Smooth muscle cell (in vitro differentiated cells): ENCODE measurements around the gene TRABD2B. TPM values are rescaled to one million over a fixed set of nuclear protein-coding genes. Genes with fewer than 3 reads are reported as not detected.

Source experiments
- DNase-seq: peaks from one replicate; lab custom pipeline; 2025; ENCODE audit not compliant: unreplicated experiment; lab: John Stamatoyannopoulos, UW
- H2AFZ ChIP-seq: fragments of 200-600 bp; sonication (generic); 2 replicates; pipeline ENCODE4 v1.6.0; 2016; ENCODE audit warnings: antibody characterized with exemption, low read depth, mild to moderate bottlenecking
- H3F3A ChIP-seq: fragments of 200-600 bp; sonication (generic); 2 replicates; pipeline ENCODE4 v1.6.0; 2017; ENCODE audit warnings: antibody characterized with exemption, low read depth
- H3K27ac ChIP-seq: fragments of 200-600 bp; sonication (generic); 2 replicates; pipeline ENCODE4 v1.5.1; 2016; ENCODE audit warnings: low read depth, mild to moderate bottlenecking
- H3K27me3 ChIP-seq: fragments of 200-600 bp; sonication (generic); 2 replicates; pipeline ENCODE4 v1.6.1; 2016; ENCODE audit warnings: low read depth, mild to moderate bottlenecking
- H3K36me3 ChIP-seq: fragments of 200-600 bp; sonication (generic); 2 replicates; pipeline ENCODE4 v1.5.1; 2016; ENCODE audit warnings: low read depth
- H3K4me1 ChIP-seq: fragments of 200-600 bp; sonication (generic); 2 replicates; pipeline ENCODE4 v1.5.1; 2016; ENCODE audit warnings: low read depth
- H3K4me2 ChIP-seq: fragments of 200-600 bp; sonication (generic); 2 replicates; pipeline ENCODE4 v1.6.0; 2016; ENCODE audit warnings: mild to moderate bottlenecking
- H3K4me3 ChIP-seq: fragments of 200-600 bp; sonication (generic); 2 replicates; pipeline ENCODE4 v1.5.1; 2016; ENCODE audit warnings: mild to moderate bottlenecking
- H3K79me2 ChIP-seq: fragments of 200-600 bp; sonication (generic); 2 replicates; pipeline ENCODE4 v1.6.0; 2016; ENCODE audit warnings: low read depth, mild to moderate bottlenecking
- H3K9ac ChIP-seq: fragments of 200-600 bp; sonication (generic); 2 replicates; pipeline ENCODE4 v1.6.0; 2016; ENCODE audit warnings: low read depth
- H3K9me3 ChIP-seq: fragments of 200-600 bp; sonication (generic); replicated peaks from 2 replicates; pipeline ENCODE4 v1.5.1; 2016; ENCODE audit warnings: low read depth
- H4K20me1 ChIP-seq: fragments of 200-600 bp; sonication (generic); 2 replicates; pipeline ENCODE4 v1.6.0; 2016; ENCODE audit warnings: low read depth
- WGBS: methylation state at CpG from one replicate; pipeline ENCODE4 v1.1.7; 2016; ENCODE audit warnings: low lambda C conversion rate; 5-methylcytosine and 5-hydroxymethylcytosine counted together
- polyA plus RNA-seq: library from polyadenylated mRNA; unstranded; fragments of >200 nt; fragmentation: Nextera tagmentation; extraction: Ambion mirVana; gene quantifications from 2 replicates; pipeline ENCODE4 v1.2.1, GENCODE V29; 2016
- total RNA-seq: library from RNA; depleted of rRNA; stranded (reverse); fragments of >200 nt; gene quantifications from 2 replicates; pipeline ENCODE4 v1.2.3, GENCODE V29; 2014
- TF ChIP-seq, protein P1 (sequence below): fragments of 200-600 bp; sonication (generic); IDR thresholded peaks from 2 replicates; pipeline ENCODE4 v1.5.1; 2017; ENCODE audit warnings: borderline replicate concordance, mild to moderate bottlenecking, antibody characterized with exemption; ENCODE audit not compliant: insufficient read depth, poor library complexity, severe bottlenecking

TRABD2B gene
- total and polyA plus RNA-seq, 2 experiments from 2014 or later, result 0.94 to 4.9 TPM

DNA sequence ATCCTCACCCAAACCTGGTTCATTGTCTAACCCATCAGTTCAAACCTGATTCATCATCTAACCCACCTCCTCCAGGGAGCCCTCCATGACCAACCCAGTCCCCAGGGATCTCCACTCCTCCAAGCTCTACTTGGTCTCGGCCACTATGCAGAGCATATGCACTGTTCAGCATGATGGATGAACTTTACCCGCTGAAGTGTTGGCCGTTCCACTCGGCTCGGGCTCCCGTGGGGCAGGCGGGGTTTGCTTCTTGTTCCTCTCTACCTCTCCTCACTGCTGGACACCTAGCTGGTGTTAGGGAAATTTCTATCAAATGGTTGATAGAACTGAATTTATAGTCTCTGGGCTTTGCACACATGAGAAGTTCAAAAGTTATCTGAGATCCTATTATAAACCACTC is 111.0 kb downstream of the TRABD2B start:
- no peak overlapping the region for H2AFZ ChIP-seq

DNA sequence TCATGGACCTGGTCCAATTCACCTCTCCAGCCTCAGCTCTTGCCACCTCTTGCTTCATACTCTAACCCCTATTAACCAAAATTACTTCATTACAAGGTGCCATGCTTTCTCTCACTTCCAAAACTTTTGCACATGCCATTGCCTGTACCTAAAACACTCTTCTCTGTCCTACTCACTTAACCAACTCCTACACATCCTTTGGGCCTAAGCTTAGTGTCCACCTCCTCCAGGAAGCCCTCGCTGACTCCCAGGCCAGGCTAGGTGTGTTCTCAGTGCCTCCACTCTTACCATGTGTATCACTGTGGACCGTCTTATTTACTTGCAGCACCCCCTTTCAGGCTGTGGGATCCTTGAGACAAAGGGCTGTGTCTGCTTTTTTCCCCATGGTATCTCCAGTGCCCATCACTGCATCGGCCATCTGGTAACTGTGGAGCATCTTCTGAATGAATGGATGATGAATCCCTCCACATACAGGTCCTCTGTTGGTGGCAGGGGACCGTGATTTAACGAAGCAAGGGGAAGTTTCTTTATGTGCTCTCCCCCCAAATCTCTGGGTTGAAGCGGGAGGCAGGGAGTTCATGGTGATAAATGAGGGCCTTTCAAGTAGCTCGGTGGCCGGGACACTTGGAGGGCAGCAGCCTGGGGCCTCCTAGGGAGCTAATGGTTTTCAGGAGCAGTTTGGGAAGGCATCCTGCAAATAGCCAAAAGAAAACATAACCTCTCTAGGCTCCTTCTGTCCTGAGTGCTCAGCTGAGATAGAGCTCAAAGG is 111.9 kb downstream of the TRABD2B start:
- no peak for DNase-seq
- H3K79me2 ChIP-seq, result no peaks in the 10 kb centered on the region
- H3K36me3 ChIP-seq, result no peaks in the 10 kb centered on the region
- H3K4me1 ChIP-seq, result no peaks in the 10 kb centered on the region
- H3K4me3 ChIP-seq, result no peak overlapping the region
- H3K9ac ChIP-seq, result no peak overlapping the region
- H3K4me2 ChIP-seq, result no peak overlapping the region
- H3K27me3 ChIP-seq, result no peaks in the 10 kb centered on the region
- no peak overlapping the region for H3K27ac ChIP-seq
- peaks cover 90% of the 10 kb centered on the region for H4K20me1 ChIP-seq
- TF ChIP-seq, protein P1, sequence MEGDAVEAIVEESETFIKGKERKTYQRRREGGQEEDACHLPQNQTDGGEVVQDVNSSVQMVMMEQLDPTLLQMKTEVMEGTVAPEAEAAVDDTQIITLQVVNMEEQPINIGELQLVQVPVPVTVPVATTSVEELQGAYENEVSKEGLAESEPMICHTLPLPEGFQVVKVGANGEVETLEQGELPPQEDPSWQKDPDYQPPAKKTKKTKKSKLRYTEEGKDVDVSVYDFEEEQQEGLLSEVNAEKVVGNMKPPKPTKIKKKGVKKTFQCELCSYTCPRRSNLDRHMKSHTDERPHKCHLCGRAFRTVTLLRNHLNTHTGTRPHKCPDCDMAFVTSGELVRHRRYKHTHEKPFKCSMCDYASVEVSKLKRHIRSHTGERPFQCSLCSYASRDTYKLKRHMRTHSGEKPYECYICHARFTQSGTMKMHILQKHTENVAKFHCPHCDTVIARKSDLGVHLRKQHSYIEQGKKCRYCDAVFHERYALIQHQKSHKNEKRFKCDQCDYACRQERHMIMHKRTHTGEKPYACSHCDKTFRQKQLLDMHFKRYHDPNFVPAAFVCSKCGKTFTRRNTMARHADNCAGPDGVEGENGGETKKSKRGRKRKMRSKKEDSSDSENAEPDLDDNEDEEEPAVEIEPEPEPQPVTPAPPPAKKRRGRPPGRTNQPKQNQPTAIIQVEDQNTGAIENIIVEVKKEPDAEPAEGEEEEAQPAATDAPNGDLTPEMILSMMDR, result no peak
- no peaks in the 10 kb centered on the region for H3K9me3 ChIP-seq
- WGBS, result 96% methylated on average over 8 of the region's 8 CpGs
- H2AFZ ChIP-seq, result no peak overlapping the region
- no peaks in the 10 kb centered on the region for H3F3A ChIP-seq

More for the DNA sequence above, 111.0 kb downstream of the TRABD2B start:
- no peak overlapping the region for H3K27ac ChIP-seq
- peaks cover 88% of the 10 kb centered on the region for H4K20me1 ChIP-seq
- 97% methylated on average over 7 of the region's 7 CpGs for WGBS
- no peaks in the 10 kb centered on the region for H3F3A ChIP-seq
- H3K79me2 ChIP-seq, result no peaks in the 10 kb centered on the region
- no peak for DNase-seq
- no peaks in the 10 kb centered on the region for H3K36me3 ChIP-seq
- H3K4me1 ChIP-seq, result no peaks in the 10 kb centered on the region
- no peak overlapping the region for H3K9ac ChIP-seq
- H3K4me2 ChIP-seq, result no peak overlapping the region
- TF ChIP-seq, protein P1, result no peak
- no peak overlapping the region for H3K4me3 ChIP-seq
- H3K9me3 ChIP-seq, result no peaks in the 10 kb centered on the region
- no peaks in the 10 kb centered on the region for H3K27me3 ChIP-seq

DNA sequence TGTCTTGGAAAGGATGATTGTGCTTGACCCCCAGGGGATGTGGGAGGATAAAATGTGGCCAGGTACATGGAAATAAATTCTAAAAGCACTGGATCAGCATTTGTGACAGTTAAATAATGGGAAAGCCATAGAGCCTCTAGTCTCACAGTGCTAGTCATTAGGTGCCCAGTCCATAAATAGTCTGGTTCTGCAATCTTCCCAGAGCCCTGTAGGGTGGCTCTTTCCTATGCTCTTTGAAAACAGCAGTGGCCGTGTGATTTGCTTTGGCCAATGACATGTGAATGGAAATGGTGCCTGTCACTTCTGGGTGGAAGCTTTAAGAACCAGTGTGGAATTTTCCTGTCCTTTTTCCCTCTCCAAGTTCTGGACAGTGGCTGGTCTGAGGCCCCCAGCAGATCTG is 113.2 kb downstream of the TRABD2B start:
- 77% methylated on average over 1 of the region's 1 CpG for WGBS
- no peaks in the 10 kb centered on the region for H3K9me3 ChIP-seq

More for the DNA sequence above, 113.2 kb downstream of the TRABD2B start:
- no peaks in the 10 kb centered on the region for H3K27me3 ChIP-seq
- H4K20me1 ChIP-seq, result peaks cover 88% of the 10 kb centered on the region
- no peaks in the 10 kb centered on the region for H3K4me1 ChIP-seq
- no peak for DNase-seq
- no peak overlapping the region for H3K4me2 ChIP-seq
- H3K79me2 ChIP-seq, result no peaks in the 10 kb centered on the region
- H3K27ac ChIP-seq, result no peak overlapping the region
- H2AFZ ChIP-seq, result no peak overlapping the region
- no peaks in the 10 kb centered on the region for H3K36me3 ChIP-seq
- no peaks in the 10 kb centered on the region for H3F3A ChIP-seq
- H3K4me3 ChIP-seq, result no peak overlapping the region
- H3K9ac ChIP-seq, result no peak overlapping the region
- TF ChIP-seq, protein P1, result no peak
